KOPT-K1 (cell line): ENCODE measurements around the gene PEX14.

Source experiments
- H3K27ac ChIP-seq: fragments of 200-600 bp; sonication (generic); 2 replicates; pipeline ENCODE4 v1.5.1; 2016; ENCODE audit warnings: antibody characterized with exemption, mild to moderate bottlenecking, low read depth, low read length; ENCODE audit not compliant: poor library complexity, severe bottlenecking
- H3K36me3 ChIP-seq: fragments of 200-600 bp; sonication (generic); 2 replicates; pipeline ENCODE4 v1.5.1; 2017; ENCODE audit warnings: antibody characterized with exemption, mild to moderate bottlenecking, low read length, moderate library complexity; ENCODE audit not compliant: insufficient read depth
- H3K9me3 ChIP-seq: fragments of 200-600 bp; sonication (generic); 2 replicates; pipeline ENCODE4 v1.5.1; 2017; ENCODE audit warnings: antibody characterized with exemption, low read length, mild to moderate bottlenecking; ENCODE audit not compliant: insufficient read depth, poor library complexity, severe bottlenecking

PEX14 gene

GRCh38 chr1:10515976-10516750, 41.4 kb downstream of the PEX14 start:
- no peaks in the 10 kb centered on the region for H3K9me3 ChIP-seq
- peaks cover 3% of the 10 kb centered on the region; the same call in 1 of the 2 replicates for H3K36me3 ChIP-seq
- H3K27ac ChIP-seq: peak overlapping the region; percentile 39

- H3K9me3 ChIP-seq: no peaks in the 10 kb centered on the region
- peak overlapping the region; percentile 10 for H3K27ac ChIP-seq
- H3K36me3 ChIP-seq: peaks cover 3% of the 10 kb centered on the region; the same call in 1 of the 2 replicates
Measured at GRCh38 chr1:10516925-10517676, 42.4 kb downstream of the PEX14 start.

DNA sequence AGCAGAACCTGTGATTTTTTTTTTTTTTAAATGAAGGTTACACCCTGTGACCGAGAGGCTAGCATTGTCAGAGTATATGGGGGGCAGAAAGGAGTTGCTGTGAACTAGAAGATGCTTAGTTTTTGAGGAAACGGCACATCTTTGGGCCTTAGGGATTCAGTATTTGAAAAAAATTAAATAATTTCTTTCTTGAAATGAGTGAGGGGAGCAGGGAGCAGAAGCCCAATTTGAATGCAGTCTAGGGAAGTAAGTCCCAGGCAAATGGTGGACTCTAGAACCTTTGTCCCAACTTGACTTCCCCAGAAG, 42.9 kb downstream of the PEX14 start:
- Histone ChIP-seq H3K27ac (no peak overlapping the region), H3K36me3 (peaks cover 3% of the 10 kb centered on the region; the same call in 1 of the 2 replicates), H3K9me3 (no peaks in the 10 kb centered on the region)

DNA sequence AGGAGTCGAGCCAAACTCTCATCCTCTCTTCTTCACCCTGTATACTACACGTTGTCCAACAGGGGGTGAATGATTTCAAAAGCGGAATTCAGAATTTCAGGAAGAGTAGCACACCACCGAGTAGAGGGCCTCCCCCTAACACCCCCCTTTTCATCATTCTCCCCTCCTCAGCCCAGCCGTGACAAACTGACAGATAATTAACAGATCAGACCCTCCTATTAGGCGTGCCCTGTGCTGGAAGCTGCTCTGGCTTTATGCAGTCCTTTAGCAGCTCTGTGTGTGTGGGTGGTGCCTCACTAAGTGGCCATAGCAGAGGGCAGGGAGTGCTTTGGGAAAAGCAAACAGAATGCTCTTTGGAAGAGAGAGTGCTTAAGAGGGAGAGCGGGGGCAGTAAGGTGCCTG, 44.3 kb downstream of the PEX14 start:
- Histone ChIP-seq H3K36me3 (peaks cover 3% of the 10 kb centered on the region; the same call in 1 of the 2 replicates), H3K9me3 (no peaks in the 10 kb centered on the region), H3K27ac (no peak overlapping the region)

DNA sequence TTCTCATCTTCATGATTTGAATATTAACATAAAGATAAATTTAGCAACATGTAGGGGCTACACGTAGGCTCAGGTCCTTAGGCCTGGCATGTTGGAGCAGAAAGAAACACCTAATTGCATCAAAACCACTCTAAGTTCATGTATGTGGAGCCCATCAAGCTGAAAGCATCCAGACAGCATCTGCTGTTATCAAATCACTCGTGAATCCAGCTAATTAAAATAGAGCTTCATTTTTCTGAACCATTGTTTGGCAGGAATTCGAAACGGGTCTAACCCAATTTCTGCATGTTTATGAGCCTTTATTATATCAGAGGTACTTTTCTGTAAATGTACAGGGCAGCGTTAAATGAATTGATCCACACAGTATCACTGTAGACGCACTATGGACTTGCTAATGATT, 45.7 kb downstream of the PEX14 start:
- Histone ChIP-seq H3K36me3 (peaks cover 3% of the 10 kb centered on the region; the same call in 1 of the 2 replicates), H3K27ac (no peak overlapping the region), H3K9me3 (no peaks in the 10 kb centered on the region)

DNA sequence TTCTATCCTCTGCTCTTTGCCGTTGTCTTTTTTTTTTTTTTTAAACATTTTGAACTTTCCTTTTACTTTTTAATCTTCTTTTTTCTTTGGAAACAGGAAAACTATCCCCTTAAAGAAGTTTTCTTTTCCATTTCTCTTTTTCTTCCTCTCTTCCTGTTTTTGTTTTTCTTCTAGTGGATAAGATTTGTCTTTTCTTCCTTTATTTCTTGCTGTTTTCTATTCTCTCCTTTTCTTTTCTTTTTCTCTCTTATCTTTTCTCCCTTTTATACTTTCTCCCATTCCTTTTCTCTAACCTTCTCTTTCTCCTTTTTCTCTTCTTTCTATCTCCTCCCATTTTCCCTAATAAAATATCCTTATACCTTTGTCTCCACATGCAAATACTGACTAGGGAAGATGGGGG, 46.2 kb downstream of the PEX14 start:
- H3K36me3 ChIP-seq: peaks cover 3% of the 10 kb centered on the region; the same call in 1 of the 2 replicates
- no peak overlapping the region for H3K27ac ChIP-seq
- no peaks in the 10 kb centered on the region for H3K9me3 ChIP-seq

DNA sequence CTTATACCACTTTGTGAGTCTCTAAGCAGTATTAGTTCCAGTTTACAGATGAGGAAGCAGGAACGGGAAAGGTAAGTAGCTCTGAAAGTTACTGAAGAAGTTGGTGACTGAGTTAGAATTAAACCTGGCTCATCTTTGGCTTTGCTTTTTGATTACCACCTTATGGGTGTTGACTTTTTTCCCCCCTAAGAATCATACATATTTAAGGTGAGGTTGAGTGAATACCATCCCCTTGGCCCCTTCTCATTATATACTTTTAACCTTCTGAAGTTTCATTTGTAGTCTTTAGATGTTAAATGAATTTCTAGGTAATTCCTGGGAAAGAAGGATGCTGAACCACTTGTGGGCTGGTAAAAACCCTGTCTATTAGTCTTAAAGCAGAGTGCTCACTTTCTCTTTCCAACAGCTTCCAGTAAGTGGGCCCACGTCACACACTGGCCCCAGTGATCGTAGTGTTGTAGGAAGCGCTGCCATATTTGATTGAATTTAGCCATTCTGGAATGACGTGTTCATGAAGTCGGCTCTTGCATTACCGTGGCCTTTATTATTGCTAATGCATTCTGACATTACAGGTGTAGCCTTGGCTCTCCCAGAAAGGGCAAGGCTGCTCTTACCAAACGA, 46.9 kb downstream of the PEX14 start:
- Histone ChIP-seq H3K36me3 (peaks cover 3% of the 10 kb centered on the region; the same call in 1 of the 2 replicates), H3K27ac (no peak overlapping the region), H3K9me3 (no peaks in the 10 kb centered on the region)

DNA sequence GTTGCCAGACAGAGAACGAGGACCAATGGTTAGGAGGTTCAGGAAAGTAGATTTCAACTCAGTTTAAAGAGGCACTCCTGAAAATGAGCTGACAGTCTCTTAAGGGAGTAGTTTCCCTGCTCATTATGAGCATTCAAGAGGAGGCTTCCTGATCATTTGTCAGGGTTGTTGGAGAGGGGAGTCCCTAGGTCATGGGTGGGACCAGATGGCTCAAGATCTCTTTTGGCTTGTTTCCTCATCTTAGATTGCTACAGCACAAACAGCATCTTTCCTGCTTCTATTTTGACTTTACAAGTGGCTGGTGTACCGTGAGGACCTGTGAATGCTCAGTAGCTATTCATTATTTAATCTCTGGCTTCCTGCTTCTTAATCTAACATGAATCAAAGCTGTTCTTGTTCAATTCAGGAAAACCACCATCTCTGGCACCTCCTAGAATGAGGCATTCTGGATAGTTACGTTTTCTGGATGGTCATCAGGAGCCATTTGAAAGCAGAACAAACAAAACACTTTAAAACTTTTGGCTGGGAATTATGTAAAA, 47.6 kb downstream of the PEX14 start:
- H3K9me3 ChIP-seq: no peaks in the 10 kb centered on the region
- H3K27ac ChIP-seq: no peak overlapping the region
- peaks cover 3% of the 10 kb centered on the region; the same call in 1 of the 2 replicates for H3K36me3 ChIP-seq

GRCh38 chr1:10525208-10525607, 50.5 kb downstream of the PEX14 start:
- H3K36me3 ChIP-seq: peaks cover 6% of the 10 kb centered on the region; the same call in 1 of the 2 replicates
- no peaks in the 10 kb centered on the region for H3K9me3 ChIP-seq
- no peak overlapping the region for H3K27ac ChIP-seq

- Histone ChIP-seq H3K9me3 (no peaks in the 10 kb centered on the region), H3K36me3 (peaks cover 5% of the 10 kb centered on the region; the same call in 1 of the 2 replicates), H3K27ac (no peak overlapping the region)
Measured at GRCh38 chr1:10528066-10529014, 53.6 kb downstream of the PEX14 start.

- Histone ChIP-seq H3K27ac (no peak overlapping the region), H3K36me3 (peaks cover 5% of the 10 kb centered on the region; the same call in 1 of the 2 replicates), H3K9me3 (no peaks in the 10 kb centered on the region)
Measured at GRCh38 chr1:10529091-10529490, 54.3 kb downstream of the PEX14 start.

GRCh38 chr1:10529765-10530164, 55.0 kb downstream of the PEX14 start:
- H3K36me3 ChIP-seq: peaks cover 5% of the 10 kb centered on the region; the same call in 1 of the 2 replicates
- no peaks in the 10 kb centered on the region for H3K9me3 ChIP-seq
- no peak overlapping the region for H3K27ac ChIP-seq

DNA sequence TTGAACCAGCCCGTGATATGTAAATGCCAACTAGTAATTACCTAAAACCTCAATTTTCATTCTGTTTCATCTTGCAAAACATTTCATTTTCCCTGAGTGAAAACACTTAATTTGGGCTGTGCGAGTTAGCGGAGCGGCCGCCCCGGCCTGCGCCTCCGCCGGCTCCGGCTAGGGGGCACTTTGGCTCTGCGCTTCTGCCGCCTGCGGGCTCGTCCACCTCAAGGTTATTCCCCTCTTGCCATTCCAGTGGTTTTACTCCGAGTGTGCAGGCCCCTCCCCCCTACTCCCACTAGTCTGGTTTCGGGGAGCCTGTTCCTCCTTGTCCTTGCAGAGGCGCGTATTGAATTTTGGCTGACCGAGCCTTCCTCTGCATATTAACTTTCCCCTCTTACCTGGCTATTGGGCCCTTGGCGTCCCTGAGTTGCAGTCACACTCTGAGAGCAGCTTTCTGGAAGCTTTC, 55.6 kb downstream of the PEX14 start:
- Histone ChIP-seq H3K36me3 (peaks cover 5% of the 10 kb centered on the region; the same call in 1 of the 2 replicates), H3K9me3 (no peaks in the 10 kb centered on the region), H3K27ac (no peak overlapping the region)
